IMR-90 (cell line): ENCODE results near the gene OSBPL2.

ENCODE experiments used
- BHLHE40 ChIP-seq: fragments of 150-350 bp; IDR thresholded peaks from 2 replicates; pipeline ENCODE4 v1.6.1; 2016; ENCODE audit warnings: mild to moderate bottlenecking, low read depth, low read length
- CEBPB ChIP-seq: IDR thresholded peaks from 2 replicates; pipeline ENCODE4 v1.6.1; 2012; ENCODE audit warnings: low read depth, low read length, improper control_type of control experiment
- FOS ChIP-seq: fragments of 150-350 bp; IDR thresholded peaks from 2 replicates; pipeline ENCODE4 v1.6.1; 2016; ENCODE audit warnings: low read depth, low read length
- MAFK ChIP-seq: IDR thresholded peaks from 2 replicates; pipeline ENCODE4 v1.6.1; 2012; ENCODE audit warnings: low read depth, low read length, improper control_type of control experiment
- MAZ ChIP-seq: IDR thresholded peaks from 2 replicates; pipeline ENCODE4 v1.6.1; 2012; ENCODE audit warnings: low read depth, mild to moderate bottlenecking, low read length, improper control_type of control experiment, moderate library complexity, borderline replicate concordance
- MXI1 ChIP-seq: IDR thresholded peaks from 2 replicates; pipeline ENCODE4 v1.6.1; 2012; ENCODE audit warnings: low read depth, mild to moderate bottlenecking, low read length, moderate library complexity, borderline replicate concordance
- POLR2A ChIP-seq: IDR thresholded peaks from 2 replicates; pipeline ENCODE4 v1.6.1; 2012; ENCODE audit warnings: mild to moderate bottlenecking, low read depth, low read length
- RAD21 ChIP-seq: IDR thresholded peaks from 2 replicates; pipeline ENCODE4 v1.6.1; 2012; ENCODE audit warnings: low read length, improper control_type of control experiment
- RFX5 ChIP-seq: IDR thresholded peaks from 2 replicates; pipeline ENCODE4 v1.8.0; 2012; ENCODE audit warnings: low read depth, mild to moderate bottlenecking, low read length, moderate library complexity
- SMC3 ChIP-seq: fragments of 150-350 bp; IDR thresholded peaks from 2 replicates; pipeline ENCODE4 v1.6.1; 2016; ENCODE audit warnings: low read depth, mild to moderate bottlenecking, antibody characterized with exemption, low read length, moderate library complexity
- TF ChIP-seq, protein P1 (sequence below): conservative IDR thresholded peaks from 2 replicates; pipeline ENCODE4 v1.5.1; 2012; ENCODE audit warnings: mild to moderate bottlenecking, low read depth, low read length, improper control_type of control experiment
- TF ChIP-seq, protein P2 (sequence below): fragments of 150-350 bp; IDR thresholded peaks from 2 replicates; pipeline ENCODE4 v1.6.1; 2017; ENCODE audit warnings: mild to moderate bottlenecking, antibody characterized with exemption, low read length, low read depth
- TF ChIP-seq, protein P3 (sequence below): fragments of 150-350 bp; IDR thresholded peaks from 2 replicates; pipeline ENCODE4 v1.6.1; 2016; ENCODE audit warnings: low read depth, mild to moderate bottlenecking, low read length, moderate library complexity, borderline replicate concordance

DNA sequence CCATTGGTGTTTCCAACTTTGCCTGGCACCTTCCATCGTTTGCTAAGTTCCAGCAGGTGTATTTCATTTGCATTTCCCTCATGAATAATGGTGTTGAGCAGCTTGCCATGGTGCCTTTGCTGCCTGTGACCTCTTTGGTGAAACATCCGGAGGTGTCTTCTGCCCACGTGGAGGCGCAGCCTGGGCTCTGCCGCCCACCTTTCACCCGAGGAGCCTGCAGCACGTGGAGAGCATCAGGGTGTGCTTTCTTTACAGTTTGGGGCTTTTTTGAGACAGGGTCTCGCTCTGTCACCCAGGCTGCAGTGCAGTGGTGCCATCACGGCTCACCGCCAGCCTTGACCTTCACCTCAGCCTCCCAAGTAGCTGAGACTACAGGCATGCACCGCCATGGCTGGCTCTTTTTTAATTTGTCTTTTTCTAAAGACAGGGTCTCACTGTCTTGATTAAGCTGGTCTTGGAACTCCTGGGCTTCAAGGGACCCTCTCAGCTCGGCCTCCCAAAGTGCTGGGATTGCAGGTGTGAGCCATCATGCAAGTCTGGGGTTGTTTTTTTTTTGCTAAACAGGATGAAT is 61.4 kb downstream of the OSBPL2 start:
- TF ChIP-seq, protein P1, sequence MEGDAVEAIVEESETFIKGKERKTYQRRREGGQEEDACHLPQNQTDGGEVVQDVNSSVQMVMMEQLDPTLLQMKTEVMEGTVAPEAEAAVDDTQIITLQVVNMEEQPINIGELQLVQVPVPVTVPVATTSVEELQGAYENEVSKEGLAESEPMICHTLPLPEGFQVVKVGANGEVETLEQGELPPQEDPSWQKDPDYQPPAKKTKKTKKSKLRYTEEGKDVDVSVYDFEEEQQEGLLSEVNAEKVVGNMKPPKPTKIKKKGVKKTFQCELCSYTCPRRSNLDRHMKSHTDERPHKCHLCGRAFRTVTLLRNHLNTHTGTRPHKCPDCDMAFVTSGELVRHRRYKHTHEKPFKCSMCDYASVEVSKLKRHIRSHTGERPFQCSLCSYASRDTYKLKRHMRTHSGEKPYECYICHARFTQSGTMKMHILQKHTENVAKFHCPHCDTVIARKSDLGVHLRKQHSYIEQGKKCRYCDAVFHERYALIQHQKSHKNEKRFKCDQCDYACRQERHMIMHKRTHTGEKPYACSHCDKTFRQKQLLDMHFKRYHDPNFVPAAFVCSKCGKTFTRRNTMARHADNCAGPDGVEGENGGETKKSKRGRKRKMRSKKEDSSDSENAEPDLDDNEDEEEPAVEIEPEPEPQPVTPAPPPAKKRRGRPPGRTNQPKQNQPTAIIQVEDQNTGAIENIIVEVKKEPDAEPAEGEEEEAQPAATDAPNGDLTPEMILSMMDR, result no peak
- TF ChIP-seq RFX5, result no peak
- no peak for TF ChIP-seq MXI1
- TF ChIP-seq, protein P2, sequence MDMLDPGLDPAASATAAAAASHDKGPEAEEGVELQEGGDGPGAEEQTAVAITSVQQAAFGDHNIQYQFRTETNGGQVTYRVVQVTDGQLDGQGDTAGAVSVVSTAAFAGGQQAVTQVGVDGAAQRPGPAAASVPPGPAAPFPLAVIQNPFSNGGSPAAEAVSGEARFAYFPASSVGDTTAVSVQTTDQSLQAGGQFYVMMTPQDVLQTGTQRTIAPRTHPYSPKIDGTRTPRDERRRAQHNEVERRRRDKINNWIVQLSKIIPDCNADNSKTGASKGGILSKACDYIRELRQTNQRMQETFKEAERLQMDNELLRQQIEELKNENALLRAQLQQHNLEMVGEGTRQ, result no peak
- no peak for TF ChIP-seq MAFK
- no peak for TF ChIP-seq BHLHE40
- TF ChIP-seq SMC3, result no peak
- no peak for TF ChIP-seq POLR2A
- TF ChIP-seq RAD21, result no peak
- TF ChIP-seq, protein P3, sequence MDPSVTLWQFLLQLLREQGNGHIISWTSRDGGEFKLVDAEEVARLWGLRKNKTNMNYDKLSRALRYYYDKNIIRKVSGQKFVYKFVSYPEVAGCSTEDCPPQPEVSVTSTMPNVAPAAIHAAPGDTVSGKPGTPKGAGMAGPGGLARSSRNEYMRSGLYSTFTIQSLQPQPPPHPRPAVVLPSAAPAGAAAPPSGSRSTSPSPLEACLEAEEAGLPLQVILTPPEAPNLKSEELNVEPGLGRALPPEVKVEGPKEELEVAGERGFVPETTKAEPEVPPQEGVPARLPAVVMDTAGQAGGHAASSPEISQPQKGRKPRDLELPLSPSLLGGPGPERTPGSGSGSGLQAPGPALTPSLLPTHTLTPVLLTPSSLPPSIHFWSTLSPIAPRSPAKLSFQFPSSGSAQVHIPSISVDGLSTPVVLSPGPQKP, result no peak
- no peak for TF ChIP-seq FOS
- no peak for TF ChIP-seq MAZ
- no peak for TF ChIP-seq CEBPB
